GM21528 (cell line): ENCODE measurements around the gene CFP.
"Not testable (repeated sequence)": the region's sequence is repeated elsewhere in the genome, so short reads cannot be mapped to it uniquely, and the experiment has no call there.

Source experiments
- ATAC-seq: cut with Tn5 transposase; IDR thresholded peaks from one replicate; pipeline ENCODE4 v1.9.1; 2021; ENCODE audit warnings: mild to moderate bottlenecking, moderate library complexity; ENCODE audit not compliant: unreplicated experiment, low FRiP score

CFP gene

DNA sequence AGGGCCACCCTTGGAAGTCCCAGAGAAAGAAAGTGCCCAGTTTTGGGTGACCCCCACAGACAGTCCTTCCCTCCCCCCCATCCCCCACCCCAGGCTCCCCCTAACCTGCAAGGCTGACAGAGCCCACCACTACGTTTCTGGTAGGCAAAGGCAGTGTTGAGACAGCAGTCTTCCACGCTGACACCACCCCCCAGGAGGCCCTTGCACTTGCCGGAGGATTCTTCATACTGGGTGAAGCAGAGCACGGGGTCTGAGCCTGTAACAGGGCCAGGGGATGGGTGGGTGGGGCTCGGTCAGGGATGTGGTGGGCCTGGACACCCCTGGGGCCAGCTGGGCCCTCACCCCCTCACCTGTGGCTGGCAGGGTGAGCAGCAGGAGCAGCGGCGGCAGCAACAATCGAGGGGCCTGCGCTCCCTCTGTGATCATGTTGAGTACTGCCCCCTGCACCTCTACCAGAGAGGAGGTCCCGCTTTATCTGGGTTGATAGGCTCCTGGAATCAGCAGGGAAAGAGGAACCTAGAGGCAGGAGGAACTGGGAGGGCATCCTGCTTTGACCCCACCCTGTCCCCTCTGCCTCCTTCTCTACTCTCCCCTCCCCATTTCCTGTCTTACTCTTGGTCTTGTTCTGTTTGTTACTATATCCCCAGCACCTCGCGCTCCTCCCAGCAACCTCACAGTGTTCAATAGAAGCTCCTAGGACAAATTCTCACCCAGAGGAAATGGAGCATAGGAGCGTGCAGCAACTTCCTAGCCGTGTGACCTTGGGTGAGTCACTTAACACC lies at the start of gene CFP:
CFP (minus strand) TSS at position 512 of the 782 bp plus-strand sequence; CDS start at position 426, 86 bp downstream.
- ATAC-seq: no peak

DNA sequence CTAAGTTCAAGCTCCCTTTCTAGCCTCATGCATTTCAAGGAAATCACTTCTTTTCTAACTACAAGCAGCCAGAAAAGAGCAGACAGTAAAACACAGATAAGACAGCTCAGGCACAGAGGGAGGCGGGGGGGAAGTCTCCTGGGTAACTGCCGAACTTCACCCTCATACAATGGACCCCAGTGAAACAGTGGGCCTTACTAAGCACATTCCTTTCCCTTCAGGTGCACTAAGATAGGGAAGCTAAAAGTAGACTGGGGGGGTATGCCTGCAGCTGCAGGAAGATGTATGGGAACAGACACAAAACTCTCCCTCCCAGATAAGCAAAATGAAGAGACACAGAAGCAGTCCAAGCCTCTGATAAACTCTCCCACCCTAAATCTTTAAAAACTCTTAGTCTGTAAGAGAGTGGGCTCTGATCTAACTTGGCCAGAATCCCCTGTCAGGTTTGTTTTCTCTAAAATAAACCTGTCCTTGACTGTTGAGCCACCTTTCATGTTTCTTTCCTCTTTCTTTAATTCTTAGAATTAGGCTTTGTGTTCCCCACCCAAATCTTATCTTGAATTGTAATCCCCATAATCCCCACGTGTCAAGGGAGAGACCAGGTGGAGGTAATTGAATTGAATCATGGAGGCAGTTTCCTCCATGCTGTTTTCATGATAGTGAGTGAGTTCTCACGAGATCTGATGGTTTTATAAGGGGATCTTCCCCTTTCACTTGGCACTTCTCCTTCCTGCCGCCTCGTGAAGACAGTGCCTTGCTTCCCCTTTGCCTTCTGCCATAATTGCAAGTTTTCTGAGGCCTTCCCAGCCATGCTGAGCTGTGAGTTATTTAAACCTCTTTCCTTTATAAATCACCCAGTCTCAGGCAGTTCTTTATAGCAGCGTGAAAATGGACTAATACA lies 46.5 kb upstream of the CFP start:
- ATAC-seq: not testable (repeated sequence)

DNA sequence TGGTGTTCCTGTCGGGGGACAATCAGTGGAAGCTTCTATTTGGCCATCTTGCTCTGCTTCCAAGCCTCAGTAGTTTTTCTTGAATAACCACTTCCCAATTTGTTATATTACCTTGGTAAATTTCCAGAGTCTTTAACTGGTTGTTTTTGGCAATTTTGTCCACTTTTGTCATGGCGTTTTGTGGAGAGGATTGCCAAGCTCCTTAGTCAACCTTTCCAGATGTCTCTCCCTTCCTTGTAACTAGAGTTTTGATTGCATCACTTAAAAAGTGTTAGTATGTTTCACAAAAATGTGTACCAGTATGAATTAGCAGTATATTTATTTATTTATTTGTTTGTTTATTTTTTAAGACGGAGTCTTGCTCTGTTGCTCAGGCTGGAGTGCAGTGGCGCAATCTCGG lies 45.0 kb upstream of the CFP start:
- no peak for ATAC-seq

GRCh38 chrX:47665797-47666196 lies 36.1 kb upstream of the CFP start:
- ATAC-seq: not testable (repeated sequence)

GRCh38 chrX:47664737-47665136 lies 35.0 kb upstream of the CFP start:
- ATAC-seq: no peak

GRCh38 chrX:47662144-47662657 lies 32.5 kb upstream of the CFP start:
- no peak for ATAC-seq

GRCh38 chrX:47661539-47661938 lies 31.8 kb upstream of the CFP start:
- ATAC-seq: no peak

DNA sequence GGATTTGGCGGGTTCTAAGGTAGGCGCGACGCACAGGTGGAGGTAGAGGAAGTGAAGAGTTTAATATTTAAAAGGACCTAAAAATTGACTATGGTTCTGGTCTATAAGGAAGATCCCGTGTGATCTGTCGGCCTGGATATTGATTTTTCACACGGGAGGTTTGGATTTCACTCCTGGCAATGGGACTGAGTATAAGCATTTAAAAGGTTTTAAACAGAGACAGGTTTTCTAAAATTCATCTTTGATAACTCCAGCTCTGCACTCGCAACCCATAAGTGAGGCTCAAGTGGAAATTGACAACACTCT lies 29.6 kb upstream of the CFP start:
- no peak for ATAC-seq

DNA sequence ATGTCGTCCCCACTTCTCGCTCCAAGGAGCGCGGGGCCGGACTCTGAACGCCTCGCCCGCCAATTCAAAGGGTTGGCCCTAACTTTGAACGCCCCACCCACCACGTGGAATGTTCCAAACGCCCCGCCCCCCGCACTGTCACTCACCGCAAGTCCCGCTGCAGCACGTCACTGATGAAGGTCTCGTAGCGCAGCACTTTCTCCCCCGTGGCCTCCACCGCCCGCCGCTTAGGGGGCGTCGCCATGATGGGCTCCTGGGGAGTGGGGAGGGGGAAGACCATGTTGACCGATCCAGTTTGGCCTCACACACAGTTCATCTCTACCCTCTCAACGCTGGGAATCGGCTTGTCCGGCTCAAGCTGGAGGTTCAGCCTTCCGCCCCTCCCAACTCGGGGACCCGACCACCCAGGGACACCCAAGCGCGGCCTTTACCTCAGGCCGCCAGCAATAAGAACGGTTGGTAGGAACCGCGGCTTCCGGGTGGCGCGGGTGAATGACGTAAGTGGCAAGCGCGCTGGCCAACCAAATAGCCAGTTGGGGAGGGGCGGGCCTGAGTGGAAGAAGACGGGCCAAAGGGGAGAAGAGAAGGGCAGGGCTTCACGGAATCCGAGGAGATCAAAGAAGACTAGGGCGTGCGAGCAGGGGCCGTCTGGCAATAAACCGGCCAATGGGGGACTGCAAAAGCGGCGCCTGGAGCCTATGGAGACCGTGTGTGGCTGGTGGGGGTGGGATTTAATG lies 29.1 kb upstream of the CFP start, which contains the start of gene UXT:
UXT (minus strand) TSS at position 497 of the 737 bp plus-strand sequence; CDS start at position 244, 253 bp downstream.
- peak; percentile 91 for ATAC-seq

- ATAC-seq: no peak
Measured at GRCh38 chrX:47658301-47658683, 28.6 kb upstream of the CFP start.

DNA sequence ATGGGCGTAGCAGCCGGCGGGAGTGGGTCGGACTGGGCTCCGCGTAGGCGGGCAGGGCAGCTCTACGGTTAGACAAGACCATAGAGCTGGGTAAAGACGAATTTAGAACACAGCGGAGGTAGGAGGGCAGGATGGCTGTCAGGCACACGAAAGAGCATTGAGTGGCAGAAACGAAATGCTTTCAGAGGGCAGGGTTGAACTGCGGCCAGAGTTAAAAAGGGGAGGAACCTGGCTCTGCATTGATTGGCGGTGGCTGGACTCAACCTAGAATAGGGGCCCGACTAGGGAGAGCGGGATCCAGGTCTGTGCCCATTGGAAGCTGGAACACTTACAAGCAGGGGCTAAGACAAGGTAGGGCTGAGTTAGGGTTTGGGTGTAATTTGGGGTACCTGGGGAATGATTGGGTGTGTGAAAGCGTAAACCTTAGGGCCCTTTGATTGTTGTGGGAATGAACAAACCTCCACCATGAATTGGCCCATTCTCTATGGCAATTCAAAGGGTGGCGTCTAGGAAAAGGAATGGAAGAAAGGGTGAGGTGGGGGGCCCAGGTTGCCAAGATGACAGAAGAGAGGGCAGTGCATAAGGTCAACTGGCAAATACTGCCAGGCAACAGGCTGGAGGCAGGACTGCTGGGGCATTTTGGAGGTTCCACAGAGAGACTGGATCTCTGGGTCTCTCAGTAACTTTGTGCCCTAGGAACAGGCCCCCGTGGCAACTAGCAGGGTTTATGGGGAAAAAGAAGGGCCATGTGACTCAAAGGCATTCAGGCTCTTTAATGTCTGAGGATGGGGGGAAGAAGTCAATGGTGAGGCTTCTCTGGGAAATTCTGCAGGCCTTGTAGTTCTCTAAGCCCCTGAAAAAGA lies 21.5 kb upstream of the CFP start:
- ATAC-seq: peak; percentile 21

GRCh38 chrX:47650164-47651042 lies 20.7 kb upstream of the CFP start, which contains the start of gene ELK1:
Gene ELK1 (minus strand): TSS chrX:47650563. CDS start chrX:47641441, 9,122 bp downstream.
- peak; percentile 92 for ATAC-seq

DNA sequence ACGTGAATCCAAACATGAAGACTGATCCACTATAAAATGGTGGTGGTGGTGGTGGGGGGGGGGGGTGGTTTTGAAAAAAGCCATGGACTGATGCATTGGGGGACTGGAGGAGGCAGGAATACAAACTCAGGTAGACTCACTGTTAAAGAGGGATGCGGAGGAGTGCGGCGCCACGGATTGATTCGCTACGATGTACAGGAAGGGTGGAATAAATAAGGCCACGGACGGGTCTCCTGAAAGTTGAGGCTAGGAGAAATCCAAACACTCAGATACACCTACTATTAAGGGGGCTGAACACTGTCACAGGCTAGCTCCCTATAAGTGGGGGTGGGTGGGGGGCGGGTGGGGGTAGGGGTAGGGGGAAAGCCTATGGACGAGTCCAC lies 20.0 kb upstream of the CFP start:
- no peak for ATAC-seq

GRCh38 chrX:47649271-47649670 lies 19.5 kb upstream of the CFP start:
- ATAC-seq: no peak

DNA sequence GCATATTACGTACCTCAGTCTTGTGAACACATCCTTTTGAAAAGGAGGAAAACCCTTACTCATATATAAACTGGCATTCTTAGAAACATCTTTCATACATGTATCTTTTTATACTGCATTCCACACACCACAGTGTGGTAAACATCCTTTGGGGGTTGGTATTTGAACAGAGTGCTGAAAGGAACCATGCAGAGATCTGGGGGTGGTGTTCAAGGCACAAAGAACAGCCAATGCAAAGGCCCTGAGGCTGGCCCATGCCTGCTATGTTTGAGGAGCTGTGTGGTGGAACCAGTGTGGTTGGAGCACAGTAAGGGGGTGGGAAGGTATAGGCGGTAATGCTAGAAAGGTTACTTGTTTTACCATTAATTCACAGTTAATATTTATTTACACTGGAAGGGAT lies 18.6 kb upstream of the CFP start:
- no peak for ATAC-seq

DNA sequence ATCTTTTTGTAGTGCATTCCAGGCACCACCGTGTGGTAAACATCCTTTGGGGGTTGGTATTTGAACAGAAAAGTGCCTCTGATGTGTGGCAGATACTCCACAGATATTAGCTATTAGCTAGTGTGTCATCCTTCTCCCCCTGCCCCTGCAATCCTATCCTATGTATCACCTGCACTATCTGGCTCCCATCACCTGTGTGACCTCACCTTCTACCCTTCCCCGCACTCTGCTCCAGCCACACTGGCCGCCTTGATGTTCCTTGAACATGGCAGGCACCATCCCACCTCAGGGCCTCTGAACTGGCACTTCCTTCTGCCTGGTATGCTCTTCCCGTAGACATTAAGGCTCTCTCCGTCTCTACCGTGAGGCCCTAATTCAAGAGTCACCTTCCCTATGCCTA lies 16.9 kb upstream of the CFP start:
- no peak for ATAC-seq

GRCh38 chrX:47645530-47645929 lies 15.8 kb upstream of the CFP start:
- ATAC-seq: no peak

DNA sequence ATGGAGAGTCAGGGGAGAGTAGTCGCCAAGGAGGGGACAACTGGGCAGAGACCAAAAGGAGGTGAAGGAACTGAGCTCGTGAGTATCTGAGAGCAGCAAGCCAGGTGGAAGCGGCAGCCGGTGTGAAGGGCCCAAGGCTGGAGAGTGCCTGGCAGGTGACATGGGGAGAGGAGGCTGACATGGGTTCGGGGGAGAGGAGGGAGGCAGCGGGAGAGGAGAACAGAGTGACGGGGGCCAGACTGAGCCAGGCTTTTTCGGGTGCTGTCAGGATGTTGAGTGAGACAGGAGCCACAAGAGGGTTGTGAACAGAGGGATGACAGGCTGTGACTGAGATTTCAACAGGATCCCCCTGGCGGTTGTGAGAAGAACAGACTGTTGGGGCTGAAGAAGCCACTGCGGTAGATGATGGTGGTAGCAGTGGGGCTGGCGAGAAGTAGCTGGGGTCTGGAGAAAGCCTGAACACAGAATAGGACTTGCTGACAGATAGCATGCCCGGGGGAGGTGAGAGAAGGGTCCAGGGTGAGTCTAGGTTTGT lies 14.9 kb upstream of the CFP start:
- no peak for ATAC-seq

- no peak for ATAC-seq
Measured at GRCh38 chrX:47643926-47644325, 14.2 kb upstream of the CFP start.
